GM23338 (cell line): ENCODE data around the gene RTEL1. TPM values are rescaled to one million over a fixed set of nuclear protein-coding genes. Genes with fewer than 3 reads are reported as not detected.

Experiments used
- ATAC-seq: fragments of 200-7000 bp; cut with Tn5 transposase; 3 replicates; pipeline ENCODE4 v1.9.1; 2020
- DNase-seq: peaks from one replicate; pipeline ENCODE4 v3.0.0-alpha.2; 2015; ENCODE audit warnings: low spot score
- H2AFZ ChIP-seq: fragments of 200-600 bp; sonication (generic); 2 replicates; pipeline ENCODE4 v1.8.0; 2016; ENCODE audit warnings: antibody characterized with exemption, mild to moderate bottlenecking, moderate library complexity
- H3F3A ChIP-seq: fragments of 200-600 bp; sonication (generic); replicated peaks from 2 replicates; pipeline ENCODE4 v1.8.0; 2017; ENCODE audit warnings: antibody characterized with exemption, mixed run types, low read depth
- H3K27ac ChIP-seq: fragments of 200-600 bp; sonication (generic); 2 replicates; pipeline ENCODE4 v1.6.1; 2016; ENCODE audit warnings: low read depth
- H3K27me3 ChIP-seq: fragments of 200-600 bp; sonication (generic); 2 replicates; pipeline ENCODE4 v1.8.0; 2016; ENCODE audit warnings: mild to moderate bottlenecking, mixed run types, moderate library complexity; ENCODE audit not compliant: insufficient read depth
- H3K36me3 ChIP-seq: fragments of 200-600 bp; sonication (generic); 2 replicates; pipeline ENCODE4 v1.8.0; 2016; ENCODE audit warnings: mild to moderate bottlenecking; ENCODE audit not compliant: insufficient read depth
- H3K4me1 ChIP-seq: fragments of 200-600 bp; sonication (generic); 2 replicates; pipeline ENCODE4 v1.8.0; 2016; ENCODE audit warnings: mild to moderate bottlenecking, moderate library complexity; ENCODE audit not compliant: insufficient read depth
- H3K4me2 ChIP-seq: fragments of 200-600 bp; sonication (generic); 2 replicates; pipeline ENCODE4 v1.7.1; 2017; ENCODE audit warnings: mixed run types
- H3K4me3 ChIP-seq: fragments of 200-600 bp; sonication (generic); 2 replicates; pipeline ENCODE4 v1.6.1; 2016; ENCODE audit warnings: mixed run types
- H3K79me2 ChIP-seq: fragments of 200-600 bp; sonication (generic); replicated peaks from 2 replicates; pipeline ENCODE4 v1.8.0; 2017; ENCODE audit warnings: mild to moderate bottlenecking; ENCODE audit not compliant: insufficient read depth
- H3K9me2 ChIP-seq: fragments of 200-600 bp; sonication (generic); 2 replicates; pipeline ENCODE4 v1.8.0; 2017; ENCODE audit not compliant: insufficient read depth
- H4K20me1 ChIP-seq: fragments of 200-600 bp; sonication (generic); replicated peaks from 2 replicates; pipeline ENCODE4 v1.8.0; 2017; ENCODE audit warnings: mild to moderate bottlenecking; ENCODE audit not compliant: insufficient read depth
- H3K27ac Mint-ChIP-seq: 2 replicates; pipeline ENCODE4 v1.8.0; 2020; ENCODE audit warnings: inconsistent platforms, mild to moderate bottlenecking, moderate library complexity, mixed read lengths
- H3K27me3 Mint-ChIP-seq: 3 replicates; pipeline ENCODE4 v1.8.0; 2022; ENCODE audit warnings: low read depth, mild to moderate bottlenecking, moderate library complexity, mixed read lengths, inconsistent platforms; ENCODE audit not compliant: insufficient read depth, poor library complexity
- H3K36me3 Mint-ChIP-seq: 3 replicates; pipeline ENCODE4 v1.8.0; 2021; ENCODE audit warnings: low read depth, mild to moderate bottlenecking, inconsistent platforms, moderate library complexity, mixed read lengths
- H3K4me1 Mint-ChIP-seq: 3 replicates; pipeline ENCODE4 v1.8.0; 2020; ENCODE audit warnings: mild to moderate bottlenecking, inconsistent platforms, mixed read lengths
- H3K4me3 Mint-ChIP-seq: 3 replicates; pipeline ENCODE4 v1.8.0; 2021; ENCODE audit warnings: moderate library complexity, mild to moderate bottlenecking, inconsistent platforms, mixed read lengths
- H3K9me3 Mint-ChIP-seq: 3 replicates; pipeline ENCODE4 v1.8.0; 2020; ENCODE audit warnings: moderate library complexity, mild to moderate bottlenecking, inconsistent platforms, mixed read lengths
- CREB1 ChIP-seq: fragments of 250-450 bp; sonication (Bioruptor Pico); IDR thresholded peaks from 2 replicates; pipeline ENCODE4 v1.5.0; 2020; ENCODE audit warnings: low read depth, mild to moderate bottlenecking, moderate library complexity
- EZH2 ChIP-seq: fragments of 200-600 bp; sonication (generic); IDR thresholded peaks from one replicate; pipeline ENCODE4 v1.8.0; 2017; ENCODE audit warnings: antibody characterized with exemption, mild to moderate bottlenecking, low read depth; ENCODE audit not compliant: unreplicated experiment
- JUNB ChIP-seq: IDR thresholded peaks from one replicate; pipeline ENCODE4 v1.6.1; 2016; ENCODE audit warnings: antibody characterized with exemption; ENCODE audit not compliant: unreplicated experiment
- NANOG ChIP-seq: IDR thresholded peaks from 2 replicates; pipeline ENCODE4 v1.6.1; 2016; ENCODE audit warnings: antibody characterized with exemption, borderline replicate concordance
- POLR2AphosphoS5 ChIP-seq: IDR thresholded peaks from 2 replicates; pipeline ENCODE4 v1.6.1; 2016; ENCODE audit warnings: antibody characterized with exemption, low read depth
- STAT1 ChIP-seq: IDR thresholded peaks from one replicate; pipeline ENCODE4 v1.6.1; 2016; ENCODE audit warnings: antibody characterized with exemption; ENCODE audit not compliant: unreplicated experiment
- ZNF114 ChIP-seq: fragments of 250-450 bp; sonication (Bioruptor Pico); IDR thresholded peaks from 2 replicates; pipeline ENCODE4 v1.5.0; 2020; ENCODE audit warnings: mild to moderate bottlenecking, moderate library complexity
- ZNF331 ChIP-seq: fragments of 250-450 bp; sonication (Bioruptor Pico); IDR thresholded peaks from 2 replicates; pipeline ENCODE4 v1.5.0; 2020; ENCODE audit warnings: low read depth, mild to moderate bottlenecking, moderate library complexity
- ZNF462 ChIP-seq: fragments of 250-450 bp; sonication (Bioruptor Pico); IDR thresholded peaks from 2 replicates; pipeline ENCODE4 v1.5.0; 2020; ENCODE audit warnings: mild to moderate bottlenecking, moderate library complexity
- polyA plus RNA-seq: library from polyadenylated mRNA; unstranded; fragments of >200 nt; fragmentation: Nextera tagmentation; extraction: Ambion mirVana; gene quantifications from 2 replicates; pipeline ENCODE4 v1.2.1, GENCODE V29; 2016
- total RNA-seq: library from RNA; depleted of rRNA; stranded (reverse); fragments of >200 nt; shearing (Covaris generic); gene quantifications from 2 replicates; pipeline ENCODE4 v1.2.3, GENCODE V29; 2014
- TF ChIP-seq, protein P1 (sequence below): IDR thresholded peaks from one replicate; pipeline ENCODE4 v1.6.1; 2018; ENCODE audit warnings: antibody characterized with exemption; ENCODE audit not compliant: unreplicated experiment
- TF ChIP-seq, protein P2 (sequence below), 2 experiments: fragments of 200-600 bp in 1 of 2; sonication (generic) in 1 of 2; conservative IDR thresholded peaks; 2 replicates each; pipeline versions ENCODE4 v1.5.1 to v1.6.1; 2016 to 2017; ENCODE audit warnings: antibody characterized with exemption in 2 of 2, low read depth in 2 of 2, mild to moderate bottlenecking in 2 of 2, moderate library complexity in 1 of 2

RTEL1 gene
- total and polyA plus RNA-seq, 2 experiments from 2014 or later, result 14.2 to 34.5 TPM

GRCh38 chr20:63737695-63737944 lies 79.5 kb downstream of the RTEL1 start (continued):
- TF ChIP-seq, protein P1, sequence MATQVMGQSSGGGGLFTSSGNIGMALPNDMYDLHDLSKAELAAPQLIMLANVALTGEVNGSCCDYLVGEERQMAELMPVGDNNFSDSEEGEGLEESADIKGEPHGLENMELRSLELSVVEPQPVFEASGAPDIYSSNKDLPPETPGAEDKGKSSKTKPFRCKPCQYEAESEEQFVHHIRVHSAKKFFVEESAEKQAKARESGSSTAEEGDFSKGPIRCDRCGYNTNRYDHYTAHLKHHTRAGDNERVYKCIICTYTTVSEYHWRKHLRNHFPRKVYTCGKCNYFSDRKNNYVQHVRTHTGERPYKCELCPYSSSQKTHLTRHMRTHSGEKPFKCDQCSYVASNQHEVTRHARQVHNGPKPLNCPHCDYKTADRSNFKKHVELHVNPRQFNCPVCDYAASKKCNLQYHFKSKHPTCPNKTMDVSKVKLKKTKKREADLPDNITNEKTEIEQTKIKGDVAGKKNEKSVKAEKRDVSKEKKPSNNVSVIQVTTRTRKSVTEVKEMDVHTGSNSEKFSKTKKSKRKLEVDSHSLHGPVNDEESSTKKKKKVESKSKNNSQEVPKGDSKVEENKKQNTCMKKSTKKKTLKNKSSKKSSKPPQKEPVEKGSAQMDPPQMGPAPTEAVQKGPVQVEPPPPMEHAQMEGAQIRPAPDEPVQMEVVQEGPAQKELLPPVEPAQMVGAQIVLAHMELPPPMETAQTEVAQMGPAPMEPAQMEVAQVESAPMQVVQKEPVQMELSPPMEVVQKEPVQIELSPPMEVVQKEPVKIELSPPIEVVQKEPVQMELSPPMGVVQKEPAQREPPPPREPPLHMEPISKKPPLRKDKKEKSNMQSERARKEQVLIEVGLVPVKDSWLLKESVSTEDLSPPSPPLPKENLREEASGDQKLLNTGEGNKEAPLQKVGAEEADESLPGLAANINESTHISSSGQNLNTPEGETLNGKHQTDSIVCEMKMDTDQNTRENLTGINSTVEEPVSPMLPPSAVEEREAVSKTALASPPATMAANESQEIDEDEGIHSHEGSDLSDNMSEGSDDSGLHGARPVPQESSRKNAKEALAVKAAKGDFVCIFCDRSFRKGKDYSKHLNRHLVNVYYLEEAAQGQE, result no peak
- no peak for TF ChIP-seq JUNB
- no peak for TF ChIP-seq ZNF114
- no peak for TF ChIP-seq POLR2AphosphoS5
- TF ChIP-seq EZH2, result no peak
- no peak for TF ChIP-seq CREB1 (CRISPR knock-in tag)

GRCh38 chr20:63737945-63738686 lies 80.0 kb downstream of the RTEL1 start:
- H3K4me1 ChIP-seq, result peaks cover 7% of the 10 kb centered on the region; the same call in 1 of the 2 replicates
- H3K4me3 ChIP-seq, result peak overlapping the region; percentile 63
- H3K27ac ChIP-seq, result no peak overlapping the region
- H3K4me1 Mint-ChIP-seq, result no peaks in the 10 kb centered on the region
- TF ChIP-seq ZNF331 (CRISPR knock-in tag) (no peak), POLR2AphosphoS5 (no peak), ZNF462 (CRISPR knock-in tag) (no peak), ZNF114 (no peak), NANOG (no peak), STAT1 (no peak)
- TF ChIP-seq, protein P2, sequence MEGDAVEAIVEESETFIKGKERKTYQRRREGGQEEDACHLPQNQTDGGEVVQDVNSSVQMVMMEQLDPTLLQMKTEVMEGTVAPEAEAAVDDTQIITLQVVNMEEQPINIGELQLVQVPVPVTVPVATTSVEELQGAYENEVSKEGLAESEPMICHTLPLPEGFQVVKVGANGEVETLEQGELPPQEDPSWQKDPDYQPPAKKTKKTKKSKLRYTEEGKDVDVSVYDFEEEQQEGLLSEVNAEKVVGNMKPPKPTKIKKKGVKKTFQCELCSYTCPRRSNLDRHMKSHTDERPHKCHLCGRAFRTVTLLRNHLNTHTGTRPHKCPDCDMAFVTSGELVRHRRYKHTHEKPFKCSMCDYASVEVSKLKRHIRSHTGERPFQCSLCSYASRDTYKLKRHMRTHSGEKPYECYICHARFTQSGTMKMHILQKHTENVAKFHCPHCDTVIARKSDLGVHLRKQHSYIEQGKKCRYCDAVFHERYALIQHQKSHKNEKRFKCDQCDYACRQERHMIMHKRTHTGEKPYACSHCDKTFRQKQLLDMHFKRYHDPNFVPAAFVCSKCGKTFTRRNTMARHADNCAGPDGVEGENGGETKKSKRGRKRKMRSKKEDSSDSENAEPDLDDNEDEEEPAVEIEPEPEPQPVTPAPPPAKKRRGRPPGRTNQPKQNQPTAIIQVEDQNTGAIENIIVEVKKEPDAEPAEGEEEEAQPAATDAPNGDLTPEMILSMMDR (conservative IDR thresholded peaks at IDR 0.05; ENCODE audit: low read depth in 2 of 2), result no peak
- peaks cover 10% of the 10 kb centered on the region for H3K36me3 Mint-ChIP-seq
- H3K9me2 ChIP-seq, result no peaks in the 10 kb centered on the region
- DNase-seq, result peak; percentile 38
- no peaks in the 10 kb centered on the region; the same call in 2 of the 3 replicates for H3K9me3 Mint-ChIP-seq
- peaks cover 14% of the 10 kb centered on the region for H3K27me3 Mint-ChIP-seq
- H3K27me3 ChIP-seq, result peaks cover 6% of the 10 kb centered on the region
- no peak overlapping the region; the same call in 1 of the 2 replicates for H2AFZ ChIP-seq
- H3K79me2 ChIP-seq, result no peaks in the 10 kb centered on the region
- no peaks in the 10 kb centered on the region for H3K36me3 ChIP-seq
- H3K27ac Mint-ChIP-seq, result no peak overlapping the region
- no peaks in the 10 kb centered on the region for H4K20me1 ChIP-seq
- ATAC-seq, result peak; percentile 17
- peak overlapping the region; percentile 37; the same call in 1 of the 3 replicates for H3K4me3 Mint-ChIP-seq
- H3F3A ChIP-seq, result peaks cover 6% of the 10 kb centered on the region; the same call in 1 of the 2 replicates
- H3K4me2 ChIP-seq, result peak overlapping the region; percentile 91
